SU-DHL-6 (cell line): Measurements from ENCODE around the gene KIR2DL4.
"Not testable (repeated sequence)": the region's sequence is repeated elsewhere in the genome, so short reads cannot be mapped to it uniquely, and the experiment has no call there.

Experiments
- H2AFZ ChIP-seq: fragments of 200-600 bp; sonication (generic); 2 replicates; pipeline ENCODE4 v1.6.1; 2014; ENCODE audit warnings: low read depth, mild to moderate bottlenecking, moderate library complexity, mixed read lengths, antibody characterized with exemption, low read length; ENCODE audit not compliant: severe bottlenecking
- H3F3A ChIP-seq: fragments of 200-600 bp; shearing (Covaris generic); 2 replicates; pipeline ENCODE4 v1.6.0; 2016; ENCODE audit warnings: antibody characterized with exemption, mild to moderate bottlenecking; ENCODE audit not compliant: insufficient read depth
- H3K27ac ChIP-seq: fragments of 200-600 bp; sonication (generic); 2 replicates; pipeline ENCODE4 v1.5.1; 2016; ENCODE audit warnings: low read depth, mild to moderate bottlenecking, low read length, moderate library complexity, mixed read lengths
- H3K27me3 ChIP-seq: fragments of 200-600 bp; sonication (generic), shearing (Covaris generic); 2 replicates; pipeline ENCODE4 v1.6.0; 2014; ENCODE audit warnings: mild to moderate bottlenecking, low read length
- H3K36me3 ChIP-seq: fragments of 200-600 bp; sonication (generic); 2 replicates; pipeline ENCODE4 v1.6.1; 2014; ENCODE audit warnings: mild to moderate bottlenecking, low read length, mixed read lengths
- H3K4me2 ChIP-seq: fragments of 300-600, 200-600 bp; shearing (Covaris generic), sonication (generic); 2 replicates; pipeline ENCODE4 v1.6.0; 2014; ENCODE audit warnings: low read length, low read depth, mild to moderate bottlenecking; ENCODE audit not compliant: poor library complexity, severe bottlenecking
- H3K4me3 ChIP-seq: fragments of 200-600 bp; sonication (generic); 2 replicates; pipeline ENCODE4 v1.5.1; 2014; ENCODE audit warnings: antibody characterized with exemption, low read length, mild to moderate bottlenecking, mixed read lengths; ENCODE audit not compliant: insufficient read depth, poor library complexity, severe bottlenecking
- H3K79me2 ChIP-seq: fragments of 200-600 bp; sonication (generic); 2 replicates; pipeline ENCODE4 v1.6.1; 2014; ENCODE audit warnings: mild to moderate bottlenecking, low read length, moderate library complexity; ENCODE audit not compliant: insufficient read depth
- H3K9ac ChIP-seq: fragments of 200-600 bp; sonication (generic); 2 replicates; pipeline ENCODE4 v1.7.0; 2014; ENCODE audit warnings: mild to moderate bottlenecking, low read length
- H3K9me2 ChIP-seq: fragments of 200-600 bp; sonication (generic); replicated peaks from 2 replicates; pipeline ENCODE4 v1.6.1; 2014; ENCODE audit warnings: low read length; ENCODE audit not compliant: insufficient read depth
- H3K9me3 ChIP-seq: fragments of 200-600 bp; sonication (generic); 2 replicates; pipeline ENCODE4 v1.6.1; 2014; ENCODE audit warnings: low read length, mixed read lengths; ENCODE audit not compliant: insufficient read depth
- H4K20me1 ChIP-seq: fragments of 200-600 bp; sonication (generic); 2 replicates; pipeline ENCODE4 v1.6.1; 2014; ENCODE audit warnings: low read depth, mild to moderate bottlenecking, antibody characterized with exemption, low read length, moderate library complexity, mixed read lengths
- CTCF ChIP-seq: fragments of 200-600 bp; sonication (generic); IDR thresholded peaks from one replicate; pipeline ENCODE4 v1.5.1; 2017; ENCODE audit warnings: antibody characterized with exemption, mild to moderate bottlenecking, low read length, moderate library complexity; ENCODE audit not compliant: insufficient read depth, poor library complexity, severe bottlenecking
- EZH2phosphoT487 ChIP-seq: fragments of 200-600 bp; sonication (generic), shearing (Covaris generic); conservative IDR thresholded peaks from 2 replicates; pipeline ENCODE4 v1.6.1; 2018; ENCODE audit warnings: mild to moderate bottlenecking, antibody characterized with exemption, low read length, moderate library complexity, mixed read lengths

The KIR2DL4 gene

DNA sequence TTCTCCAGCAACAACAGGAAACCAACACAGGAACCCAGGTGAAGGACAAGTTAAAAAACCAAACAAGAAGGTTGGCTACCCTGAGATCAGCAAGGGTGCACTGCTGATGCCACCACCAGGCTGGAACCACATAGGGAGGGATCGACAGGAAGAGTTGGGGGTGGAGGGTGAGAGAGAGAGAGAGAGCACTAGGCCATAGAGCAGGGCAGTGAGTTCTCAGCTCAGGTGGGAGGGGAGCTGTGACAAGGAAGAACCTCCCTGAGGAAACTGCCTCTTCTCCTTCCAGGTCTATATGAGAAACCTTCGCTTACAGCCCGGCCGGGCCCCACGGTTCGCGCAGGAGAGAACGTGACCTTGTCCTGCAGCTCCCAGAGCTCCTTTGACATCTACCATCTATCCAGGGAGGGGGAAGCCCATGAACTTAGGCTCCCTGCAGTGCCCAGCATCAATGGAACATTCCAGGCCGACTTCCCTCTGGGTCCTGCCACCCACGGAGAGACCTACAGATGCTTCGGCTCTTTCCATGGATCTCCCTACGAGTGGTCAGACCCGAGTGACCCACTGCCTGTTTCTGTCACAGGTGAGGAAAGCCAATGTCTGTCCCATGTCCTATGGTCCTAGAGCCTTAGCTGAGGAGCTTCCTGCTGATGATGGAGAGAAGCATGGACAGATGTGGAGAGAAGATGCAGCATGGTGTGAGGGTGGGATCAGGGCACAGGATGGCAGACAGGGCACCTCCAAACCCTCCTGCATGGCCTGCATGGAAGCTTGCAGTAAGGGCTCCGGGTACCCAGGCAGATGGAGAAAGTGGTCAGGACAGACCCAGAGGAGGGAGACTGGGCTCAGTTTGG lies 2.5 kb downstream of the KIR2DL4 start:
- Histone ChIP-seq H3K27me3 (no peaks in the 10 kb centered on the region), H3K4me3 (no peak overlapping the region), H3K9me3 (no peaks in the 10 kb centered on the region), H3K27ac (no peak overlapping the region), H3K79me2 (no peaks in the 10 kb centered on the region), H3K9me2 (no peaks in the 10 kb centered on the region), H3F3A (no peaks in the 10 kb centered on the region), H3K9ac (no peak overlapping the region), H3K4me2 (no peak overlapping the region), H3K36me3 (no peaks in the 10 kb centered on the region), H2AFZ (no peak overlapping the region), H4K20me1 (no peaks in the 10 kb centered on the region)
- TF ChIP-seq EZH2phosphoT487 (no peak), CTCF (no peak)

DNA sequence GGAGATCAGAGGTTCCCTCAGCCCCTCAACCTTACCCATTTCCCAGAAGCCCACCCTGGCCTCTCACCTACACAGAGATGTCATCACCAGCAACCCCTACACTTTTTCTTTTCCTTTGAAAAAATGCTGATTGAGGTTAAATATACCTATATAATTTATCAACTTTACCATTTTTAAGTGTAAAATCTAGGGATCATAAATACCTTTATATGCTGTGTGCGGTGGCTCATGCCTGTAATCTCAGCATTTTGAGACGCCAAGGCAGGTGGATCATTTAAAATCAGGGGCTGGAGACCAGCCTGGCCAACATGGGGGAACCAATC lies 3.1 kb downstream of the KIR2DL4 start:
- no peaks in the 10 kb centered on the region for H3K79me2 ChIP-seq
- H3K36me3 ChIP-seq, result no peaks in the 10 kb centered on the region
- no peaks in the 10 kb centered on the region for H3K9me3 ChIP-seq
- no peak overlapping the region for H3K4me3 ChIP-seq
- H3K4me2 ChIP-seq, result no peak overlapping the region
- H3K27me3 ChIP-seq, result no peaks in the 10 kb centered on the region
- H3F3A ChIP-seq, result no peaks in the 10 kb centered on the region
- no peak overlapping the region for H2AFZ ChIP-seq
- no peak overlapping the region for H3K27ac ChIP-seq
- no peaks in the 10 kb centered on the region for H4K20me1 ChIP-seq
- no peaks in the 10 kb centered on the region for H3K9me2 ChIP-seq
- no peak overlapping the region for H3K9ac ChIP-seq
- no peak for TF ChIP-seq CTCF
- TF ChIP-seq EZH2phosphoT487, result no peak

GRCh38 chr19:54814571-54814970 lies 11.2 kb downstream of the KIR2DL4 start:
- not testable (repeated sequence) for H3F3A ChIP-seq, H3K27me3 ChIP-seq, H3K9me3 ChIP-seq

DNA sequence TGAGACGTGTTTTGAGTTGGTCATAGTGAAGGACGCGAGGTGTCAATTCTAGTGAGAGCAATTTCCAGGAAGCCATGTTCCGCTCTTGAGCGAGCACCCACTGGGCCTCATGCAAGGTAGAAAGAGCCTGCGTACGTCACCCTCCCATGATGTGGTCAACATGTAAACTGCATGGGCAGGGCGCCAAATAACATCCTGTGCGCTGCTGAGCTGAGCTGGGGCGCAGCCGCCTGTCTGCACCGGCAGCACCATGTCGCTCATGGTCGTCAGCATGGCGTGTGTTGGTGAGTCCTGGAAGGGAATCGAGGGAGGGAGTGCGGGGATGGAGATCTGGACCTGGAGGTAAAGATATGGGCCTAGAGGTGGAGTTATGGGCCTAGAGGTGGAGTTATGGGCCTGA lies 12.8 kb downstream of the KIR2DL4 start, which contains the start of gene KIR3DL1:
KIR3DL1 (plus strand) TSS at position 218 of the 400 bp plus-strand sequence.
- not testable (repeated sequence) for H3K9me2 ChIP-seq

More at GRCh38 chr19:54814571-54814970, 11.2 kb downstream of the KIR2DL4 start:
- H4K20me1 ChIP-seq, H2AFZ ChIP-seq, H3K36me3 ChIP-seq, H3K9ac ChIP-seq, H3K4me2 ChIP-seq, H3K79me2 ChIP-seq, H3K9me2 ChIP-seq, H3K4me3 ChIP-seq, H3K27ac ChIP-seq: not testable (repeated sequence)

More for the DNA sequence above, 12.8 kb downstream of the KIR2DL4 start, which contains the start of gene KIR3DL1:
- H3K79me2 ChIP-seq, H3F3A ChIP-seq, H3K4me3 ChIP-seq, H3K4me2 ChIP-seq, H3K27ac ChIP-seq, H2AFZ ChIP-seq, H3K27me3 ChIP-seq, H3K9me3 ChIP-seq, H3K9ac ChIP-seq, H4K20me1 ChIP-seq, H3K36me3 ChIP-seq: not testable (repeated sequence)
